Hypothalamus (tissue), 51 donors: ENCODE measurements around the gene METAP1.
A peak's percentile ranks its signal among the peaks of the same experiment; 100 is the strongest.
"Not testable (repeated sequence)": the region's sequence is repeated elsewhere in the genome, so short reads cannot be mapped to it uniquely, and the experiment has no call there.

Source experiments
- DNase-seq, 51 donors: peaks; one replicate each; lab custom pipeline; 2025; lab: John Stamatoyannopoulos, UW

Gene METAP1

DNA sequence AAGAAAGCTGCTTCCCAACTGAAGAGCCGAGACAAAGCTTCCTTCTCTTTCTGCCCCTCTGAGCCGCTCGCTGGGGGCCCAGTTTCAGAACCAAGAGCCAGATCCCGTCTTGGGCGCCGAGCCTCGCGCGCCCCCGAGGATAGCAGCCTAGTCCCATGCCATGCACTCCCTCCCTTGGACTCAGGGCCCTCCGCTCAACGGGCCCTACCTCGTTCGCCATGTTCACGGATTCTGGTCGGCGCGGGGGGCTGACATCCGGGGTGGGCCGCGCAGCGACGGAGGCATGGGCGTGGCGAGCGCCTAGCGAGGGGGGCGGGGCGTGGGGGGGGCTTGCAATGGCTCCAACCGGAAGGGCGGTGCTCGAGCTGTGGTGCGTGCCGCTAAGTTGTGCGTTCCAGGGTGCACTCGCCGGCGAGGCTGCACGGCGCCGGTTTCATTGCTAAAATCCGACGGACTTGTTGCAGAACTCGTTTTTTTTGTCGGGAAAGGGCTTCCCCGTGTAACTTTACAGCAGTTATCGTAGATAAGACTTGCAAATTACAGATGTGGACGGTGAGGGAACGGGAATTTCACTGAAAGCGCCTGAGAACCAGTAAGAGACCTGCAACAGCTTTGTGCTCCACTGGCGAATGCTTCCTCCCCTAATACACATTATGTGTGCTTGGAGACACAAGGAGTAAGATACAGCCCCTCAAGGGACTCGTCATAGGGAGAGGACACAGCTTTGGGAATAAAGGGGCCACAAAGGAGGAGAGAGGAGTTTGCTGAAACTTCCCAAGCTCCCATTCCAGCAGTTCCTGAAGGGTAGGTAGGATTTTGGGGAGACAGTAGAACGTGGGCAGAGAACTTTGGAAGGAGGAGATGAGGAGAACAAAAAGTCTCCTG, 93.2 kb downstream of the METAP1 start, which contains the start of gene ADH5:
TSS of gene ADH5 (minus strand) at position 308 of the 885 bp plus-strand sequence. CDS start at position 220, 88 bp downstream.
- DNase-seq: peak; percentile 40 to 92 (median 71)

DNA sequence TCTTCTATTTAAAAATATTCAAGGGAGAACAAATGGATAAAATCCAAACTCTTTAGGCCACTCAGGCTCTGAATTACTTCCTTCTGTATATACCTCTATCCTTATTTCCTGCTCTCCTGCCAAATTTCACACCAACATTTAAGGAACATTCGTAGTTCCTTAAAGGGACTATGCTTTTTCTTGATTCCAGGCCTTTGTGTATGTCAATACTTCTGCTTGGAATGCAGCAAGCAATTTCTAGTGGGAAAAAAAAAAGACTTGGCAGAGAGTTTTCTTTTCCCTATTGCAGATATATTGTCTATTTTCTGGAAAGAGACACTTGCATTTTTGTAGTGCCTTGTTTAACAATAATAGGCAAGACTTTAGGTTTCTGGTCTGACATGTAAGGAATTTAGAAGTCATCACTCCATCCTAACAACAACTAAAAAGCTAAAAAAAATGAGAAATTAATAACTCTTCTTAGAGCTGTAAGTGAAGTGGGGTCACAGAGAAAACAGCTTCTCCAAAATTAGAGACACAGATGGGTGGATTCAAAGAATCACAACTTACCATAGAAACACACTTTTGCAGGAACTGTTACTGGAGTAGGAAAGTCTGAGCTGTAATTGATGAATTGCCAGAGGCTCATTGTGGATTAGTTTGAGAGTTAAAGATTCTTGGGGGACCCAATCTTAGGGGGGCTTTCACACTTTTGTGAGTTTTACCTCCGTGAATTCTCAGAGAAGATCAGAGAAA, 95.1 kb downstream of the METAP1 start:
- no peak for DNase-seq

DNA sequence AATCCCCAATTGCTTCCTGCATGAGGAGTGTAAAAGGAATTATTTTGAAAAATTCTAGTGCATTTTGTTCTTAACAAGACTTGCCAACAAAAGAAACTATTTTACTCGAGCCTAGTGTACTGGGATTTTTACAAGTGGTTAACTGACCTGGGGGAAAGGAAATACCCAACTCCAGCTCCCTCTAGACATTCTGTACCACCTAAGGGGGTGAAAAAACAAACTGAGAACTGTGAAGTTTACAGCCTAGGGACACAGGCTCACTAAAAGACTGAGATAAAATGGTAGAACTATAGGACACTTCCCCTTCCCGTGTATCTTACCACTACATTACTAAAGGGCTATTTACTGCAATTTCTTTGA, 95.7 kb downstream of the METAP1 start:
- no peak for DNase-seq

DNA sequence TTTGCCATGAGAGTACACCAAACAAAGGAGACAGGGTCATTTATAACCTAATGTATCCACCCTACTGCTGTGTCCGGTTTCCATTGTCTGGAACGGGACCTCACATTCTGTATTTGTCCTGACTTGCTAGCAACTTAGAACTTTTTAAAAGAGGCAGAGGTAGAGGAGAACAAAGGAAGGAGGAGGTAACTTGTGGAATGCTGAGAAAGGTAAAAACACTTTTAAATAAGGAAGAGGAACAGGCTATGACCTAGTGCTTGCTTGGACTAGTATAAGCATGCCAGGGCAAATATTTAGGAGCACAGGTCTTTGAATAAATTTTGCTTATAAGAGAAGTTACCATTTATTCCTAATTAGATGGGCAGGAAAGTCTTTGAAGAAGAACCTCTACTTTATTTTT, 96.3 kb downstream of the METAP1 start:
- not testable (repeated sequence) for DNase-seq

DNA sequence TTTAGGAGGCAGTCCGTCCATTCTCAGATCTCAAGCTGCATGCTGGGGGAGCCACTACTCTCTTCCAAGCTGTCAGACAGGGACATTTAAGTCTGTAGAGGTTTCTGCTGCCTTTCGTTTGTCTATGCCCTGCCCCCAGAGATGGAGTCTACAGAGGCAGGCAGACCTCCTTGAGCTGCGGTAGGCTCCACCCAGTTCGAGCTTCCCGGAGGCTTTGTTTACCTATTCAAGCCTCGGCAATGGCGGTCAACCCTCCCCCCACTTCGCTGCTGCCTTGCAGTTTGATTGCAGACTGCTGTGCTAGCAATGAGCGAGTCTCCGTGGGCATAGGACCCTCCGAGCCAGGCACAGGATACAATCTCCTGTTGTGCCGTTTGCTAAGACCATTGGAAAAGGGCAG, 103.8 kb downstream of the METAP1 start:
- DNase-seq: no peak

DNA sequence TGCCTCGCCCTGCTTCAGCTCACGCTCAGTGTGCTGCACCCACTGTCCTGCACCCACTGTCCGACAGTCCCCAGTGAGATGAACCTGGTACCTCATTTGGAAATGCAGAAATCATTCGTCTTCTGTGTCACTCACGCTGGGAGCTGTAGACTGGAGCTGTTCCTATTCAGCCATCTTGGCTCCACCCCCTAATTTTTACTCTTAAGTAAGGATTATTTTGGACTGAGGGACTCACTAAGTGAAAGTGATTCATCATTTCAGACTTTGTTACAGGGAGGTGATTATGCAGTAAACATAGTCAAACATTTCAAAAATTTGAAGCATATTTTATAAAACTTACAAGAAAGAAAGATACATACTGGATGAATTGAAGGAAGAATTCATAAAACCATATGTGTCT, 104.3 kb downstream of the METAP1 start:
- not testable (repeated sequence) for DNase-seq

DNA sequence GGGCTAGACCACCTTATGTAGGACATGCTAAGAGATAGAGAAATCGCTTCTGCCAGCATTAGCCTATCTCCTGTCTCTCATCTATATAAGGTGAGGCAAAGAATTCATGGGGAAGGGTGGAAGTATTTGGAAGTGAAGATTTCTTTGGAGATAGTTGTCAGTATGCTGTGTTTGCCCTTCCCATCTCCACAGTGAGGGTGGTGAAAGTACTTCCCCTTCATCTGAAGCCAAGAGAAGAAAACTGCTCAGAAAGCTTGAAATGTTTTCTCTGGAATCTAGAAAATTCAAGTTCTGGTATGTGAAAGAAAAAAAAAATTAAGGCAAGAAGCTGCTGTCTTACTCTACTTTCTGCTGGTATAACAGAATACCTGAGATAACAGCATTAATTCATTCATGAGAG, 105.4 kb downstream of the METAP1 start:
- DNase-seq: no peak

DNA sequence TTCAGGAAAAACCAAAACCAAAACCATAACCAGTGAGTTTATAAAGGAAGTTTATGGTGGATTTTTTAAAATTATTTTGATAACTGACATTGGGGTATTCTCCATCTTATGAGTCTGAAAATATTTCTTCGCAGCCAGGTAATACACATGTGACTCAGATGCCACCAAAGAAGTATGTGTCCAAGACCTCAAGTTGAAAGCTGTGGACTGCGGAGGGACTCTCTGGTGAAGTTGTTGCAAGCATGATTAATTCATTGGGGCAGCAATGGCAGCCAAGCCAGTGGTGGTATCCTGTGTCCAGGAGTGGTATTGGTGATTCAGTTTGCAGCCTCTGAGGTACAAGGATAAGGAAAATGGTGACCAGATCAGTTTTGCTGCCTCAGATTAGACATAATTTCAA, 107.1 kb downstream of the METAP1 start:
- DNase-seq: no peak

DNA sequence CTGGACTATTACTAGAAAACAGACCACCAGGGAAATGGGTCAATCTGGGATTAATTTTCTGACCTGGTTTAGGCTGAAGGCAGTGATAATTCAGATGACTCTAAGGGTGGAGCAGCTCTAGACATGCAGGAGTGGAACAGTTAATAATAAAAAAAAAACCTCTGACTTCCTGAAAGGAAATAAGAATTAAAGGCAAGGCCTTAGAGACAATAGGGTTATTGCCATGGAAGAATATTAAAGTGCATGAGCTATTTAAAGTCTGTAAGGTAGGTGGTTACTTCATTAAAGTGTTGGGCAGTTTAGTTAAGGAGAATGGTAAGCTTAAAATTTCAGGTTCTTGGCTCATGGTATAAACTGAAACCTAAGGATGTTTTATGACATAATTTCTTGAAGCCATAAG, 107.6 kb downstream of the METAP1 start:
- no peak for DNase-seq

DNA sequence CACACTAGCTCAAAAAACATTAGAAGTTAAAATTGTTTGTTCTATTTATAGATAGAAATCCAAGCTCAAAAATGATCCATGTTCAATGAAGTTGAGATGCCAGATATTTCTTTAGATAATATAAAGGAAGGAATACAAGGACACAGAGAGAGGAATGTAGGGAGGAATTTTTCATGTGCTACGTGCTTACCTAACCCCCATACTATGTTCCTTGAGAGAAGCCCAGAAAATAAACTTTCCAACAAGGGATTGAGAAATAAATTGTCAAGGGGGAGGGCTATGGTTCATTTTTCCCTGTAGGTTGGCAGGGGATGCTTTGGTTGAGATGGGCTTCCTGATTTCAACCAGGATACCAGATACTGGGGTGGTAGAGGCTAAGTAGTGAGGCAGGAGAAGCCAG, 108.6 kb downstream of the METAP1 start:
- DNase-seq: no peak

DNA sequence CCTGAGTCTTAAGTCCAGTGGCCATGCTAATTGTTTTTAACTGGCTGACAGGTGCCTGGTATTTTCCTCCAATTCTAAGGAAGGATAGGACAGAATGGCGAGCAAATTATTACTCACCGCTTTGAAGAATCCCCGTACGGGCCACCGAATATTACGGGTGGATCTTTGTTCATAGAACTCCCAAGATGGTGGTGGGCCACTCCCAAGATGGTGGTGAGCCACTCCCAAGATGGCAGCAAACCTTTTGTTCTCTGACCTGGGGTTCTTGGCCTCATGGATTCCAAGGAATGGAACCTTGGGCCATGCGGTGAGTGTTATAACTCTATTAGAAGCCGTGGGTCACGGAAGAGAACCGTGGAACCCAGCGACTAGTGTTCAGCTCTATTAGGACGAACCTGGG, 113.8 kb downstream of the METAP1 start:
- DNase-seq: not testable (repeated sequence)
